Endothelial cell (in vitro differentiated cells): Measurements from ENCODE around the gene S100A12. TPM values are rescaled to one million over a fixed set of nuclear protein-coding genes. Genes with fewer than 3 reads are reported as not detected.

Experiments
- DNase-seq: peaks from one replicate; pipeline ENCODE4 v3.0.0; 2021; ENCODE audit warnings: low spot score
- H3K27ac Mint-ChIP-seq: one replicate; pipeline ENCODE4 v1.8.0; 2021; ENCODE audit warnings: mixed read lengths, inconsistent platforms; ENCODE audit not compliant: unreplicated experiment
- H3K27me3 Mint-ChIP-seq: one replicate; pipeline ENCODE4 v1.8.0; 2021; ENCODE audit warnings: mild to moderate bottlenecking, moderate library complexity, mixed read lengths, inconsistent platforms; ENCODE audit not compliant: unreplicated experiment
- H3K36me3 Mint-ChIP-seq: one replicate; pipeline ENCODE4 v1.8.0; 2021; ENCODE audit warnings: mild to moderate bottlenecking, low read depth, mixed read lengths, inconsistent platforms; ENCODE audit not compliant: unreplicated experiment
- H3K4me1 Mint-ChIP-seq: one replicate; pipeline ENCODE4 v1.8.0; 2021; ENCODE audit warnings: mild to moderate bottlenecking, mixed read lengths, inconsistent platforms; ENCODE audit not compliant: unreplicated experiment
- H3K4me3 Mint-ChIP-seq: one replicate; pipeline ENCODE4 v1.8.0; 2021; ENCODE audit warnings: mild to moderate bottlenecking, mixed read lengths, inconsistent platforms; ENCODE audit not compliant: unreplicated experiment
- H3K9me3 Mint-ChIP-seq: one replicate; pipeline ENCODE4 v1.8.0; 2021; ENCODE audit warnings: mixed read lengths, inconsistent platforms; ENCODE audit not compliant: unreplicated experiment
- total RNA-seq: library from RNA; stranded (reverse); fragmentation: NEBNext Ultra II Directional; extraction: Animal tissue kit (Norgen Biotek cat#: 25700); gene quantifications from one replicate; pipeline ENCODE4 v1.2.1, GENCODE V29; 2021; ENCODE audit not compliant: unreplicated experiment
- TF ChIP-seq, protein P1 (sequence below): fragments of 200-600 bp; sonication (generic); IDR thresholded peaks from one replicate; pipeline ENCODE4 v1.5.0; 2021; ENCODE audit warnings: antibody characterized with exemption; ENCODE audit not compliant: unreplicated experiment

Gene S100A12
- total RNA-seq, 1 donor from 2014 or later = not detected

DNA sequence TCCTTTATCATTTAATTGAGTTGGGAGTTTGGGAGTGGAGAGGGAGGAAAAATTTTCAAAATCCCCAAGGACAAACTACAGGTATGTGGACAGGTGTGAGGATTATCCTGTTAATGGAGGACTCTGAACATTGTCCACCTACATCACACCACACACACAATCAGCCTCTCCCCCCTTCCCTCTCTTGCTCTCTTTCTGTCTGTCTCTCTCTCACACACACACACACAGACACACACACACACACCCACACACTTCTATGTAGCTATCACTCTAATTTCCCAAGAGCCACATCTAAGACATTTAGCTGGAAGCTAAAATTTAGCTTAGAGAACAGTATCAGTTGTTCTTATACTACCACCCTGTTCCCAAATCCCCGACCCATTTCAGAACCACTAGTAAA lies 14.0 kb upstream of the S100A12 start:
- H3K4me1 Mint-ChIP-seq = no peaks in the 10 kb centered on the region
- peaks cover under 1% of the 10 kb centered on the region for H3K27me3 Mint-ChIP-seq
- TF ChIP-seq, protein P1, sequence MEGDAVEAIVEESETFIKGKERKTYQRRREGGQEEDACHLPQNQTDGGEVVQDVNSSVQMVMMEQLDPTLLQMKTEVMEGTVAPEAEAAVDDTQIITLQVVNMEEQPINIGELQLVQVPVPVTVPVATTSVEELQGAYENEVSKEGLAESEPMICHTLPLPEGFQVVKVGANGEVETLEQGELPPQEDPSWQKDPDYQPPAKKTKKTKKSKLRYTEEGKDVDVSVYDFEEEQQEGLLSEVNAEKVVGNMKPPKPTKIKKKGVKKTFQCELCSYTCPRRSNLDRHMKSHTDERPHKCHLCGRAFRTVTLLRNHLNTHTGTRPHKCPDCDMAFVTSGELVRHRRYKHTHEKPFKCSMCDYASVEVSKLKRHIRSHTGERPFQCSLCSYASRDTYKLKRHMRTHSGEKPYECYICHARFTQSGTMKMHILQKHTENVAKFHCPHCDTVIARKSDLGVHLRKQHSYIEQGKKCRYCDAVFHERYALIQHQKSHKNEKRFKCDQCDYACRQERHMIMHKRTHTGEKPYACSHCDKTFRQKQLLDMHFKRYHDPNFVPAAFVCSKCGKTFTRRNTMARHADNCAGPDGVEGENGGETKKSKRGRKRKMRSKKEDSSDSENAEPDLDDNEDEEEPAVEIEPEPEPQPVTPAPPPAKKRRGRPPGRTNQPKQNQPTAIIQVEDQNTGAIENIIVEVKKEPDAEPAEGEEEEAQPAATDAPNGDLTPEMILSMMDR = no peak
- H3K4me3 Mint-ChIP-seq = no peak overlapping the region
- no peak for DNase-seq
- H3K36me3 Mint-ChIP-seq = no peaks in the 10 kb centered on the region
- H3K9me3 Mint-ChIP-seq = no peaks in the 10 kb centered on the region
- H3K27ac Mint-ChIP-seq = no peak overlapping the region

DNA sequence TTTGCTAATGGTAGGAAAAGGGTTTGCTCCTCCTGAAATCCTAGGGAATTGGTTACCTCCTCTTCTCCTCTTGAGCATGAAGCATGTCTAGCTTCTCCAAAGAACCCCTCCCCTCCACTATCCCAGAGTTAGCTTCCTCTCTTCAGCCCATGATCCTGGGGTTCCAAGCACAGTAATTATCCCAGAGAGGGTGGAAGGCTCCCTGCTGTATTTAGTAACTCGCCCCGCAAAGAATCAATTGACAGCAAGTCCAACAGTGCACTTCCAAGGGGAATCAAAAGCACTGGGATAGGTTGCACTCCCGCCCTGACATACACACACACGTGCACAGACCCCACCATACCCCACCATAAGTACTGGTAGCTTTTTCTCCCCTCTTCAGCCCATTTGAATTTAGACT lies 12.4 kb upstream of the S100A12 start:
- H3K4me3 Mint-ChIP-seq = no peak overlapping the region
- no peaks in the 10 kb centered on the region for H3K9me3 Mint-ChIP-seq
- H3K27ac Mint-ChIP-seq = no peak overlapping the region
- TF ChIP-seq, protein P1 = no peak
- H3K27me3 Mint-ChIP-seq = no peaks in the 10 kb centered on the region
- no peak for DNase-seq
- H3K4me1 Mint-ChIP-seq = no peaks in the 10 kb centered on the region
- no peaks in the 10 kb centered on the region for H3K36me3 Mint-ChIP-seq

- no peaks in the 10 kb centered on the region for H3K9me3 Mint-ChIP-seq
- TF ChIP-seq, protein P1 = no peak
- H3K27ac Mint-ChIP-seq = no peak overlapping the region
- no peaks in the 10 kb centered on the region for H3K27me3 Mint-ChIP-seq
- no peaks in the 10 kb centered on the region for H3K36me3 Mint-ChIP-seq
- no peak overlapping the region for H3K4me3 Mint-ChIP-seq
- DNase-seq = no peak
- no peaks in the 10 kb centered on the region for H3K4me1 Mint-ChIP-seq
Observed at GRCh38 chr1:153387001-153387400, 11.6 kb upstream of the S100A12 start.

GRCh38 chr1:153386500-153386901 lies 11.1 kb upstream of the S100A12 start:
- Mint-ChIP-seq H3K4me3 (no peak overlapping the region), H3K27me3 (no peaks in the 10 kb centered on the region), H3K27ac (no peak overlapping the region), H3K36me3 (no peaks in the 10 kb centered on the region), H3K9me3 (no peaks in the 10 kb centered on the region), H3K4me1 (no peaks in the 10 kb centered on the region)
- TF ChIP-seq, protein P1 = no peak
- no peak for DNase-seq

- H3K4me3 Mint-ChIP-seq = no peak overlapping the region
- H3K27ac Mint-ChIP-seq = no peak overlapping the region
- no peaks in the 10 kb centered on the region for H3K27me3 Mint-ChIP-seq
- no peak for DNase-seq
- H3K9me3 Mint-ChIP-seq = no peaks in the 10 kb centered on the region
- no peaks in the 10 kb centered on the region for H3K4me1 Mint-ChIP-seq
- H3K36me3 Mint-ChIP-seq = no peaks in the 10 kb centered on the region
- TF ChIP-seq, protein P1 = no peak
Observed at GRCh38 chr1:153384958-153385580, 9.6 kb upstream of the S100A12 start.
